ENCODE results near the gene OR1J1. TPM values are rescaled to one million over a fixed set of nuclear protein-coding genes. Genes with fewer than 3 reads are reported as not detected.

OR1J1 gene
- total and polyA plus RNA-seq, 2 donors from 2014 or later: not detected

GRCh38 chr9:122475717-122476116, 2.0 kb downstream of the OR1J1 start:
- DNase-seq (no peak), FAIRE-seq (no peak)
- H3K9me3 ChIP-seq (ENCODE audit: control insufficient read depth in 2 of 3, insufficient read depth in 1 of 3, low read length in 3 of 3): no peaks in the 10 kb centered on the region
- no peak overlapping the region for H3K4me3 ChIP-seq (ENCODE audit: low read length in 3 of 3)
- no peak overlapping the region for H3K27ac ChIP-seq (ENCODE audit: low read depth in 2 of 2, low read length in 2 of 2)
- intact Hi-C loops (cut with DNase I): no loop called here
- H3K4me1 ChIP-seq (ENCODE audit: control insufficient read depth in 2 of 3, insufficient read depth in 2 of 3, low read depth in 1 of 3, low read length in 3 of 3): no peaks in the 10 kb centered on the region
- H3K27me3 ChIP-seq (ENCODE audit: control insufficient read depth, insufficient read depth, low read length): no peaks in the 10 kb centered on the region
- TF ChIP-seq CTCF (IDR thresholded peaks at IDR 0.05; ENCODE audit: borderline replicate concordance, extremely low read depth, insufficient read depth): no peak
- no peaks in the 10 kb centered on the region for H3K36me3 ChIP-seq (ENCODE audit: control insufficient read depth in 2 of 3, insufficient read depth in 3 of 3, low read length in 3 of 3)
- H3K9ac ChIP-seq (ENCODE audit: low read length in 3 of 3): no peak overlapping the region

- intact Hi-C loops (cut with DNase I): no loop called here
- Histone ChIP-seq H3K9ac (ENCODE audit: low read length in 3 of 3) (no peak overlapping the region), H3K27me3 (ENCODE audit: control insufficient read depth, insufficient read depth, low read length) (no peaks in the 10 kb centered on the region), H3K27ac (ENCODE audit: low read depth in 2 of 2, low read length in 2 of 2) (no peak overlapping the region), H3K4me3 (ENCODE audit: low read length in 3 of 3) (no peak overlapping the region), H3K4me1 (ENCODE audit: control insufficient read depth in 2 of 3, insufficient read depth in 2 of 3, low read depth in 1 of 3, low read length in 3 of 3) (no peaks in the 10 kb centered on the region), H3K9me3 (ENCODE audit: control insufficient read depth in 2 of 3, insufficient read depth in 1 of 3, low read length in 3 of 3) (no peaks in the 10 kb centered on the region), H3K36me3 (ENCODE audit: control insufficient read depth in 2 of 3, insufficient read depth in 3 of 3, low read length in 3 of 3) (no peaks in the 10 kb centered on the region)
- TF ChIP-seq CTCF (IDR thresholded peaks at IDR 0.05; ENCODE audit: borderline replicate concordance, extremely low read depth, insufficient read depth): no peak
- no peak for FAIRE-seq
- DNase-seq: no peak
Observed at GRCh38 chr9:122474561-122474960, 3.2 kb downstream of the OR1J1 start.

- FAIRE-seq (no peak), DNase-seq (no peak)
- Histone ChIP-seq H3K36me3 (ENCODE audit: control insufficient read depth in 2 of 3, insufficient read depth in 3 of 3, low read length in 3 of 3) (no peaks in the 10 kb centered on the region), H3K4me3 (ENCODE audit: low read length in 3 of 3) (no peak overlapping the region), H3K4me1 (ENCODE audit: control insufficient read depth in 2 of 3, insufficient read depth in 2 of 3, low read depth in 1 of 3, low read length in 3 of 3) (peaks cover 0 to 3% (median 0%) of the 10 kb centered on the region in 3 donors), H3K9me3 (ENCODE audit: control insufficient read depth in 2 of 3, insufficient read depth in 1 of 3, low read length in 3 of 3) (no peaks in the 10 kb centered on the region), H3K27me3 (ENCODE audit: control insufficient read depth, insufficient read depth, low read length) (no peaks in the 10 kb centered on the region), H3K9ac (ENCODE audit: low read length in 3 of 3) (no peak overlapping the region), H3K27ac (ENCODE audit: low read depth in 2 of 2, low read length in 2 of 2) (no peak overlapping the region)
- TF ChIP-seq CTCF (IDR thresholded peaks at IDR 0.05; ENCODE audit: borderline replicate concordance, extremely low read depth, insufficient read depth): no peak
- intact Hi-C loops (cut with DNase I): loop anchor here (10.0 kb wide), 1 partner anchor 336 kb away; the partner anchor contains the start of gene OR1K1
Observed at GRCh38 chr9:122468735-122469134, 9.0 kb downstream of the OR1J1 start.

GRCh38 chr9:122466456-122466855, 11.3 kb downstream of the OR1J1 start:
- H3K36me3 ChIP-seq (ENCODE audit: control insufficient read depth in 2 of 3, insufficient read depth in 3 of 3, low read length in 3 of 3): no peaks in the 10 kb centered on the region
- no peaks in the 10 kb centered on the region for H3K9me3 ChIP-seq (ENCODE audit: control insufficient read depth in 2 of 3, insufficient read depth in 1 of 3, low read length in 3 of 3)
- no peak for FAIRE-seq
- no peak overlapping the region for H3K27ac ChIP-seq (ENCODE audit: low read depth in 2 of 2, low read length in 2 of 2)
- no peaks in the 10 kb centered on the region for H3K27me3 ChIP-seq (ENCODE audit: control insufficient read depth, insufficient read depth, low read length)
- peaks cover 0 to 3% (median 0%) of the 10 kb centered on the region in 3 donors for H3K4me1 ChIP-seq (ENCODE audit: control insufficient read depth in 2 of 3, insufficient read depth in 2 of 3, low read depth in 1 of 3, low read length in 3 of 3)
- no peak overlapping the region for H3K4me3 ChIP-seq (ENCODE audit: low read length in 3 of 3)
- no peak for TF ChIP-seq CTCF (IDR thresholded peaks at IDR 0.05; ENCODE audit: borderline replicate concordance, extremely low read depth, insufficient read depth)
- intact Hi-C loops (cut with DNase I): loop anchor here (10.0 kb wide), 1 partner anchor 338 kb away; the partner anchor contains the start of gene OR1K1
- DNase-seq: no peak
- H3K9ac ChIP-seq (ENCODE audit: low read length in 3 of 3): no peak overlapping the region

Data from kidney (tissue), 14 donors.